ENCODE data around the gene HOXD9. TPM values are rescaled to one million over a fixed set of nuclear protein-coding genes. Genes with fewer than 3 reads are reported as not detected.

HOXD9 gene
- total RNA-seq, 1 donor from 2014 or later, result not detected

DNA sequence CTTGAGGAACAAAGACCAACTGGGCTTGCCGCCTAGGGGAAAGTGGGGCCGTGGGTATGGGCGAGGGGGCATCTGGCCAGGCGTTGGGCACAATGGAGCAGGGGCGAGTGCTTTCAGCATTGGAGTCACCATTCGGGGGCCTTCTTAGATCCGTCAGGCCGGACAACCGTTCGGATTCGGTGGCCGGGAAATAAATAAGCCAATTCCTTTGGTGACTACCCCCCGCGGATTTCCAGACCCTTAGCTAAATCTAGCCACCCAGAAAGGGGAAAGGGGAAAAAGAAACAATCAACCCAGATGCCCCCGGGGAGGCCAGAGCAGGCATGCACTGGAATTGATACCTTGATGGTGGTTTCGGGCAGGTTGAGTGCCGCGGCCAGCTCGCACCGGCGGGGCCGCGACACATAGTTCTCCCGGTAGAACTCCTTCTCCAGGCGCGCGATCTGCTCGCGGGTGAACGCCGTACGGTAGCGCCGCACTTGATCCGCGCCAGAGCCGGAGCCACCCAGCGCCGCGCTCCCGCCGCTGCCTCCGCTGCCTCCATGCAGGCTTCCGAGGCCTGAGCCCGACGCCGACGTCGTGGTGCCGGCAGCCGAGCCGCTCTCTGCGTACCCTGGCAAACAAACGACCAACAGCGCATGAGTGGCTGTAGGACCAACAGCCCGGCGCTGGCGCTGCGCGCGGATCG, 40.5 kb upstream of the HOXD9 start:
- no peak for DNase-seq (ENCODE audit: low spot score)
- Mint-ChIP-seq H3K4me3 (no peak overlapping the region), H3K36me3 (ENCODE audit: low read depth) (peaks cover 3% of the 10 kb centered on the region), H3K9me3 (peaks cover 4% of the 10 kb centered on the region), H3K4me1 (ENCODE audit: low read depth) (no peaks in the 10 kb centered on the region), H3K27ac (peak overlapping the region; percentile 81), H3K27me3 (ENCODE audit: insufficient read depth) (peaks cover 74% of the 10 kb centered on the region)
- intact Hi-C loops (cut with micrococcal nuclease), result no loop called here

DNA sequence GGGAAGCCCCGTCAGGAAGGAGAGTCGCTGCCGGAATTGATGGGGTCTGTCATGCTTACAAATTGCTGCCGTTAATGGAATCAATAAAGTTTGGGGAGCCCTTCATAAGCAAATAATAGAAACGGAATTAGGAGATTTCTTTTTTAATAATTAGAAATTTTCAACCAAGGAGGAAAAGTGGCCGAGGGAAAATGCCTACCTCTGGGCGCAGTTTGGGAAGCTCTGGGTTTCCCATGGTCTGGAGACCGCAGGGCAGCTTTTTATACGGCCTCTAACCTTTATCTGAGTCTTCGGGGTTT, 40.0 kb upstream of the HOXD9 start:
- Mint-ChIP-seq H3K9me3 (peaks cover 4% of the 10 kb centered on the region), H3K27me3 (ENCODE audit: insufficient read depth) (peaks cover 79% of the 10 kb centered on the region), H3K4me3 (no peak overlapping the region), H3K4me1 (ENCODE audit: low read depth) (no peaks in the 10 kb centered on the region), H3K36me3 (ENCODE audit: low read depth) (peaks cover 3% of the 10 kb centered on the region), H3K27ac (peak overlapping the region; percentile 40)
- DNase-seq (ENCODE audit: low spot score), result no peak
- intact Hi-C loops (cut with micrococcal nuclease), result no loop called here

DNA sequence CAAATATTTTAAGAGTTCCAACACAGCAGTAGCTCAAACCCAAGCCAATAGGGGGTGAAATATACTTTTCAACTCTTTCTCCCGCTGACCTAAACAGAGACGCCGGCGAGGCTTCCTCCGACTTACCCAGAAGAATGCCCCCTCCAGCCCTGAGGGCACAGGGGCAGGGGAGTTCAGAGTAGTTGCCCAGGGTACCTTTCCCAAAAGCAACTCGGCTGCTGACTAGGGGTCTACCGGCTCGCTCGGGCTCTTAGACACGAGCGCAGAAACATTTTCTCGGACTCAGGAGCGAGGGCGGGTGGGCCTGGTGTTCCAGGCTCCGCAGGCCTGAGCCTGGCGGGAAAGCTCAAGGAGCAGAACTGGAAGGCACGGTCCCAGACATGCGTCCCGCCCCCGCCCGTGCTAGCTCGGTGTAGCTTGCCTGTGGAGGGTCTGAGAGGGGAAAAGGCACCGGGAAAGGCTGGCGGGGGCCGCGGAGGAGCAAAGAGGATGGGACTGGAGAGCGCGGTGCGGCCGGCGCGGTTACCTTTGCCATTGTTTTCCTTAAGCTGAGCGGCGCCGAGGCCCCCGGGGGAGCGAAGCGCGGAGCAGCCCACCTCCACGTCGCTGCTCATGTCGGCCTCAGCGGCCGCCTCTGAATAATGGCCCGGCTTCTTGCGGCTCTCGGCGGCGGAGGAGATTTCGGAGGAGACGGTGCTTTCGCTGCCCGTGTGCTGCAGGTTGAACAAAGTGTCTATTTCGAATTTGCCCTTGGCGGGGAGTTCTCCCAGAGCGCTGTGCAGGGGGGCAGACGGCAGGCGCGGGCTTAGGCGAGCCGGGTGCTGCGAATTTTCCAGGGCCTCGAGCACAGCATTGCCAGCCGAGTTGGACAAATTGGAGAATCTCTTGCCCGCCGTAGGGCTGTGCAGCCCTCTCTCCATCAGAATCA, 39.4 kb upstream of the HOXD9 start:
- H3K4me3 Mint-ChIP-seq, result no peak overlapping the region
- peaks cover 4% of the 10 kb centered on the region for H3K9me3 Mint-ChIP-seq
- no peaks in the 10 kb centered on the region for H3K4me1 Mint-ChIP-seq (ENCODE audit: low read depth)
- H3K36me3 Mint-ChIP-seq (ENCODE audit: low read depth), result peaks cover 3% of the 10 kb centered on the region
- H3K27ac Mint-ChIP-seq, result peak overlapping the region; percentile 64
- peaks cover 84% of the 10 kb centered on the region for H3K27me3 Mint-ChIP-seq (ENCODE audit: insufficient read depth)
- no peak for DNase-seq (ENCODE audit: low spot score)
- intact Hi-C loops (cut with micrococcal nuclease), result no loop called here

DNA sequence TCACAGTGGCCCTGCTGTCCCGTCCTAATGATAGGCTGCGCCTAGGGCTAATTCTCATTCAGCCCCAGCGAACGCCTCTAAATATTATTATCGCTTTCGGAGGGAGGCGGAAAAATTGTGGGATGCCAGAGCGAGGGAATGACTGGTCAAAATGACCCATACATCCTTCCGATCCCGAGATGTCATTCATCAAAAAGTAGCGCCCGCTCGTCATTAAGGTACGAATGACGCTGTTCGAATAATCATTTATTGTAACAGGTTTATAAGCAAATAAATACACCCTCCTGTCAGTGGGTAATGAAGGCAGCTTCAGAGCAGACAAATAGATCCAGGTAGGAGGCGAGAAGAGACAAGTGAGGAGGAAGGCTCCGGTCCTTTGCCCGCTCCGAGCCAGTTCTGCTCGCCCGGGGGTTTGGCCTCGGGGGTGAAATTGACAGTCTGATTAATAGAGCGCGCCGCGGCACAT, 38.7 kb upstream of the HOXD9 start, which contains the start of gene EVX2:
EVX2 (minus strand) TSS at position 167 of the 466 bp plus-strand sequence. CDS start 186 bp downstream, outside the sequence.
- Mint-ChIP-seq H3K36me3 (ENCODE audit: low read depth) (peaks cover 3% of the 10 kb centered on the region), H3K4me3 (no peak within 1 kb of the TSS), H3K4me1 (ENCODE audit: low read depth) (no peaks in the 10 kb centered on the region), H3K27ac (peak within 1 kb of the TSS; percentile 64), H3K9me3 (peaks cover 4% of the 10 kb centered on the region), H3K27me3 (ENCODE audit: insufficient read depth) (peaks cover 84% of the 10 kb centered on the region)
- intact Hi-C loops (cut with micrococcal nuclease), result loop anchor here (2.0 kb wide), 1 partner anchor 27 kb away; no protein-coding TSS in a partner anchor
- no peak for DNase-seq (ENCODE audit: low spot score)

DNA sequence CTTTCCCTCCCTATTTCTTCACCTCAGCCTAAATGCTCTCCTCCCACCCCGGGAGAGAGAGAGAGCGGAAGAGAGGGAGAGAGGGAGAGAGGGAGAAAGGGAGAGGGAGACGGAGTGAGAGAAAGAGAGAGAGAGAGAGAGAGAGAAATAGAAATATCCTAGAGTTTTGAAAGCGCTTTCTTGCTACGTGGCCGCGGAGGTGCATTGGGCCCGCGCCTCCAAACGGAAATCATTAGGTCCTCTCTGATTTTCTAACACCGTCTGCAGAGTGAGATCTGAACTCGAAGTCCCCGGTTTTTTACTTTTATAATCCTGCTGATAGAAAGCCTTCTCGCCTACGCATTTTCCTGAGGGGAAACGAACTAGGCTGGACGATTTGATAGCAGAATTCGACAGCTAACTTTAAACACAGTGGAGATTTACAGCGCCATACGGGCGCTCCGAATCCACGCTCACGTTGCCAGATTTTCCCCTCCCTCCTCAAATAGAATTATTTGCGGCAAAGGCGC, 37.9 kb upstream of the HOXD9 start:
- Mint-ChIP-seq H3K27ac (peak overlapping the region; percentile 44), H3K4me1 (ENCODE audit: low read depth) (no peaks in the 10 kb centered on the region), H3K9me3 (no peaks in the 10 kb centered on the region), H3K36me3 (ENCODE audit: low read depth) (no peaks in the 10 kb centered on the region), H3K4me3 (no peak overlapping the region), H3K27me3 (ENCODE audit: insufficient read depth) (peaks cover 84% of the 10 kb centered on the region)
- intact Hi-C loops (cut with micrococcal nuclease), result loop anchor here (2.0 kb wide), 1 partner anchor 26 kb away; no protein-coding TSS in a partner anchor
- no peak for DNase-seq (ENCODE audit: low spot score)

DNA sequence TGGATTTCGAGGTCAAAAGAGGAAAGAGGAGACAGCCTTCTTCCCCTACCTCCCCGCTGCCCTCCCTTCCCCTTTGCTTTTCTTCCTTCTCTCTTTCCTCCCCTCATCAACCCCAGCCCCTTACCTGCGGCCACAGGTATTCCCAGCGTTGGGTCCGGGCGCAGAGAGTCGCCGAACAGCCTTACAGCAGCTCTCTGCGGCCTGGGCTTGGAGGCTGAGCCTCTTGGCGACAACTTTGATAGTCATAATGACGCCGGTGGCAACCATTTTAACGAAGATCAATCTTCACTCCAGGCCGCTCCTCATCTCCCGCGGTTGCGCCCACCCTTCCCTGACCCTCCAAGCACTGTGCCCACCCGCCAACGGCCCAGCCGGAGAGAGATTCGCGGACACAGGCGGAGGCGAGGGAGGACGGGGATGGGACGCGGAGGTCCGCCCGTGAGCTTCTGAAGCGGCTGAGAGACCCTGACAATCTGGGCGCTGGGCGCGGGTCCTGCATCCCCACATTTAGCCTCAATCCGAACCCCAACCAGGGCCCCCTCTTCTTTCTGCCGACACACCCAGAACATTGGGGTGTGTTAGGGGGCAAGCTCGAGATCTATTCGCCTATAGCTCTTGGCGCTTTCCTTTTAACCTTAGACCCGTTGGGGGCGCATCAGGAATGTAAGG, 37.3 kb upstream of the HOXD9 start:
- Mint-ChIP-seq H3K36me3 (ENCODE audit: low read depth) (no peaks in the 10 kb centered on the region), H3K27me3 (ENCODE audit: insufficient read depth) (peaks cover 88% of the 10 kb centered on the region), H3K9me3 (no peaks in the 10 kb centered on the region), H3K4me1 (ENCODE audit: low read depth) (no peaks in the 10 kb centered on the region), H3K4me3 (no peak overlapping the region), H3K27ac (peak overlapping the region; percentile 58)
- no peak for DNase-seq (ENCODE audit: low spot score)
- intact Hi-C loops (cut with micrococcal nuclease), result loop anchor here (2.0 kb wide), 1 partner anchor 26 kb away; no protein-coding TSS in a partner anchor

DNA sequence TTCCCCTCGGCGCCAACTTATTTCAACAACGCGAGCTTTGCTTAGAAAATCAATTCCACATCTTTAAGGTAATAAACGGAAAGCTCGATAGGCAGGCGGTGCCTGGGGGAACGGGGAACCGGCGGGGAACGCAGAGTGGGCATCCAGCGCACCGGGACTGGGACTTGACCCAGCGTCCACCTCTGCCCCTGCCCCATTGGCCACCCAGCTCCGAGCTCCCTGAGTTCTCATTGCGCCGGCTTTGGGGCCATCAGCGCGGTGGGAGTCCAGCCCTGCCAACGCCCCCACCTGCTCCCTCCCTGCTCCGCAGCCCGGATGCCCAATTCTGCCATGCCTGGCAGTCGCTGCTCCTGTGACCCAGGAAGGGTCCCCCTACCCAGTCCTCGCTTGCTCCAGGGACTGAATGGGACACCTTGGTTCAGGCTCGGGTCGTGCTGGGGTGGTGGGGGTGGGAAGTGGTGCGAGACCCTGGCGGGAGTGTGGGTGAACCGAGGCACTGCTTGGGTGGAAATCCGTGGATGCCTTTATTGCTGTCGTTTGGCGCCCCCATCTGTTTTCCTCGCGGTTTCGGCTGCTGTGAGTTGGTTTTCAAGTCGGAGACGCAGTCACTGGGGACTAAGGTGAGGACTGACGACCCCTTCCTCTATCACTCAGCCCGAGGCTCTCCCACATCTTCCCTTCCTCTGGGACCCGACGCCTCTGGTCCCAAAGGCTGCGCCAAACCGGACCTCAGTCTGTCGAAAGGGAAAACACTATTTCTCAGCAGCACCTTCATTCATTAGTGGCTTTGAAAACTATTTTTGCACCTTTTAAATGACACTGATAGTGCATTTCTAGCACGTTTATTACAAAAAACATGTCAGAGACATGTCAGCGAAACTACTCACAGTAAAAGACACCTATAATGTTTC, 36.4 kb upstream of the HOXD9 start:
- no peaks in the 10 kb centered on the region for H3K4me1 Mint-ChIP-seq (ENCODE audit: low read depth)
- H3K9me3 Mint-ChIP-seq, result no peaks in the 10 kb centered on the region
- no peak overlapping the region for H3K4me3 Mint-ChIP-seq
- DNase-seq (ENCODE audit: low spot score), result no peak
- H3K27me3 Mint-ChIP-seq (ENCODE audit: insufficient read depth), result peaks cover 91% of the 10 kb centered on the region
- intact Hi-C loops (cut with micrococcal nuclease), result loop anchor here (2.0 kb wide), 2 partner anchors 25 to 395 kb away; no protein-coding TSS in a partner anchor
- H3K27ac Mint-ChIP-seq, result no peak overlapping the region
- H3K36me3 Mint-ChIP-seq (ENCODE audit: low read depth), result no peaks in the 10 kb centered on the region

DNA sequence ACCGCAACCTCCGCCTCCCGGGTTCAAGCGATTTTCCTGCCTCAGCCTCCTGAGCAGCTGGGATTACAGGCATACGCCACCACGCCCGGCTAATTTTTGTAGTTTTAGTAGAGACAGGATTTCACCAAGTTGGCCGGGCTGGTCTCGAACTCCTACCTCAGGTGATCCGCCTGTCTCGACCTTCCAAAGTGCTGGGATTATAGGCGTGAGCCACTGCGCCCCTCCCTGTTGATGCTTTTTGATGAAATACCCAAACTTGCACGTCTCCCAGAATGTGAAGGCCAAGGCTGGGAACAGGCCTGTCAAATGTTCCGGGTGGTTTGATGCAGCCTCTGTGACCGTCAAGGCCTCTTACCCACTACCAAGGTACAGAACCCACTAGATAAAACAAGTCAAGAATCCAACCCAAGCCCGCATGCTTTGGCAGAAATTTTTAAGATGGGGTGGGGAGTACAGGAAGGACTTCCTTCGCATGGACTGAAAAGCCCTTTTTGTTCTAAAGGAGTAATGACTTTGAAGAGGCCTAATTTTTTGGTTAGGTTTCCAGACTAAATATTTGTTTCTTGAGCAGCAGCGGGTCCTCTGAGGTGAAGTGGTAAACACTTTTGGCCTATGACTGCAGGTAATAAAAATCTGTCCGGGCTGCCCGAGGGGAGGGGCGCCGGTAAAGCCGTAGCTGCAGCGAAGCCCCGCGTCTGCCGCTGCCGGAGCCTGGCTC, 35.0 kb upstream of the HOXD9 start:
- Mint-ChIP-seq H3K4me3 (no peak overlapping the region), H3K4me1 (ENCODE audit: low read depth) (peaks cover 6% of the 10 kb centered on the region), H3K27me3 (ENCODE audit: insufficient read depth) (peaks cover 92% of the 10 kb centered on the region), H3K9me3 (no peaks in the 10 kb centered on the region), H3K36me3 (ENCODE audit: low read depth) (no peaks in the 10 kb centered on the region), H3K27ac (peak overlapping the region; percentile 55)
- DNase-seq (ENCODE audit: low spot score), result no peak
- intact Hi-C loops (cut with micrococcal nuclease), result loop anchor here (2.0 kb wide), 1 partner anchor 397 kb away; no protein-coding TSS in a partner anchor

DNA sequence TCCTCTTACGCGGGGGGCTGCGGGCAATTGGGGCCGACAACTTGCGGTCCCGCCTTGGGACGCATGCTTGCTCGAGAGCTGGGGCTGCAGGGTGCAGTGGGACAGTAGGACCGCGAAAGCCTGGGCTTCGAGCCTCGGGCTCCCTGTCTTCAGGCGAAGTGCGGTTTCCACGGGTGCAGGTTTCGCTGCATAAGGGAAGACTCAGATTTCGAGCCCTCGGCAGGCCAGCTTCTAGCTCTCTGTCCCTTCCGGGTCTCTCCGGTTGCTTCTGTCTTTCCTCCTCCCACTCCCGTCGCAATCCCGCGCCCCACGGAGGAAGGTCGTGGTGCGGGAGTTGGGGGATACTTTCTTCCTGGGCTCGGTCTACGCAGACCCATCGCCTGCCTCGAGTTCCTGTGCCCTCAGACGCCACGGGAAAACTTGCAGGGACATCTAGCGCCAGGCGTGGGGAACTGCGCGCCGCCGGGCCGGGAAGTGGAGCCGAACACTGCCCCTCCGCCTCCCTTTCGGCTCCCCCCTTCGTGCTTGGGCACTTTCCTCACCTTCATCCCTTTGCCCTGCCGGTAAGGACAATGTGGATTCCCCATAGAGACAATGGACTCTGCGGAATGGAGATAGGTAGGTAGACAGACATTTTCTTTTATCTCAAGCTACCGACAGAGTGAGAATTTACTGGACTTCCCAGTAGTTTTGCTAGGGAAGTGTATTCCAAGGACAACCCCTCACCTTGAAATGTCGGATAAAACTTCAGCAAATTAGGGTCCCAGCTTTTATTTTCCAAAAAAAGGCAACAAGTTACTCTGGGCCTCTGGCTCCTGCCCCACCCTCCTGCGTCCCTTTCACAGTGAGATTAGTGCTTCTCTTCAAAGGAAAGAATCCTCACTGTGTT, 34.2 kb upstream of the HOXD9 start:
- H3K27me3 Mint-ChIP-seq (ENCODE audit: insufficient read depth), result peaks cover 88% of the 10 kb centered on the region
- DNase-seq (ENCODE audit: low spot score), result no peak
- H3K9me3 Mint-ChIP-seq, result no peaks in the 10 kb centered on the region
- H3K27ac Mint-ChIP-seq, result peak overlapping the region; percentile 55
- H3K36me3 Mint-ChIP-seq (ENCODE audit: low read depth), result no peaks in the 10 kb centered on the region
- peaks cover 6% of the 10 kb centered on the region for H3K4me1 Mint-ChIP-seq (ENCODE audit: low read depth)
- no peak overlapping the region for H3K4me3 Mint-ChIP-seq
- intact Hi-C loops (cut with micrococcal nuclease), result no loop called here

DNA sequence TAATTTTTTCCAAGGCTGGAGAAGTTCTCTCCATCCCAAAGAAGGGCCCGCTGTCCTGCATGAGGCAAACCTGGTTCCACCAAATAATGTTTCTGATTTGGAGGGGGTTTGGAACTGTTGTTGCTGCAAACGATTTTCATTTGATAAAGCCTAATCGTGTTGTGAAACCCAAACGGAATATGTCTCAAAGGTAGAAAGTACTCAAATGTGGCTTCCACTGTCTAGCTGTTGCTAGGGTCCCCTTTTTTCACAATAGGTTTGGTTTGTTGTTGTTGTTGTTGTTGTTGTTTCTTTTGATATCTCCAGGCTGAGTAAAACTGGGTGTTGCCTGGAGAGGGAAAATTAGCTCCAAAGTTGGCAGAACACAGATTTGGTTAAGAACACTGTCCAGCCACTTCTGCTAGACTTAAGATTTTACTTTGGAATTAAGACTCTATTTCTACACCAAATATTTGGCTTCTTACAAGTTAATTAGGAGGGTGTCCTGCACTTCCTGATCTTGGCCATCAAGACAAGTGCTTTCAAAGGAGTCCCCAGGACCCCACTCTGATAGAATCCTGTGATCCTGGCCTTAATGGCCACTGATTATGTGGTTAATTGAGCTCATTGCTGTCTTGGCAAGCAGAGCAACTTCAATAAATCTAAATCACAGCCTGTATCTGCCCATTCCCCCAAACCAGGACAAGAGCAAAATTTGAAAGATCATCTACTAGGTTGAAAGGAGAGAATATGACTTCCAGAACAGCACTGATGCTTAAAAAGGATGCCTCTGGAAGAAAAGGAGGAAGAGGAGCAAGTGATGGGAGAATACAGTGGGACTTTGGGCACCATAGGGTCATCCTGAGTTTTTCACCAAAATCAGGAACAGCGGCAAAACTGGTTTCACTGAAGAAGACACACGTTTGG, 33.3 kb upstream of the HOXD9 start:
- Mint-ChIP-seq H3K36me3 (ENCODE audit: low read depth) (peaks cover 2% of the 10 kb centered on the region), H3K27me3 (ENCODE audit: insufficient read depth) (peaks cover 88% of the 10 kb centered on the region), H3K27ac (peak overlapping the region; percentile 16), H3K4me3 (no peak overlapping the region), H3K9me3 (no peaks in the 10 kb centered on the region), H3K4me1 (ENCODE audit: low read depth) (peaks cover 11% of the 10 kb centered on the region)
- intact Hi-C loops (cut with micrococcal nuclease), result no loop called here
- DNase-seq (ENCODE audit: low spot score), result no peak
